Measurements from ENCODE around the gene VN1R4.
"Not testable (repeated sequence)": the region's sequence is repeated elsewhere in the genome, so short reads cannot be mapped to it uniquely, and the experiment has no call there.

The VN1R4 gene

DNA sequence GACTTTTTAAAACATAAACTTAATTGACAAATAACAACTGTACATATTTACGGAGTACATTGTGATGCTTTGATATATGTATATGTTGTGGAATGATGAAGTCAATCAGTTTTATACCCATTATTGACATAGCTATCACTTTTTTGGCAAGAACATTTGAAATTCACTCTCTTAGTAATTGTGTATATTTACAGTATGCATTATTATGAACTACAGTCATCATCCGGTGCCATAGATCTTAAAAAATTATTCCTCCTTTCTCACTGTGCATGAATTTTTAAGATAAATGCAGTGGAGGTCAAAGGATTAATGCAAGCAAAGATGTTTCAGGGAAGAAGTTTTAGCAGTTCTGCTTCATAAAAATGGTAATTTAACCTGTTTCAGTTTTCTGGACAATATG is 8.0 kb upstream of the VN1R4 start:
- H3K4me3 ChIP-seq (ENCODE audit: low read depth, low read length): no peak overlapping the region
- TF ChIP-seq CTCF (IDR thresholded peaks at IDR 0.05; ENCODE audit: low read depth, low read length): no peak

GRCh38 chr19:53272044-53272443 is 4.5 kb upstream of the VN1R4 start:
- TF ChIP-seq CTCF (IDR thresholded peaks at IDR 0.05; ENCODE audit: low read depth, low read length): no peak
- H3K4me3 ChIP-seq (ENCODE audit: low read depth, low read length): no peak overlapping the region

DNA sequence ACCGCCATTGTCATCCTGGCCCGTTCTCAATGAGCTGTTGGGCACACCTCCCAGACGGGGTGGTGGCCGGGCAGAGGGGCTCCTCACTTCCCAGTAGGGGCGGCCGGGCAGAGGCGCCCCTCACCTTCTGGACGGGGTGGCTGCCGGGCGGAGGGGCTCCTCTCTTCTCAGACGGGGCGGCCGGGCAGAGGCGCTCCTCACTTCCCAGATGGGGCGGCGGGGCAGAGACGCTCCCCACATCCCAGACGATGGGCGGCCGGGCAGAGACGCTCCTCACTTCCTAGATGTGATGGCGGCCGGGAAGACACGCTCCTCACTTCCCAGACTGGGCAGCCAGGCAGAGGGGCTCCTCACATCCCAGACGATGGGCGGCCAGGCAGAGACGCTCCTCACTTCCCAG is 2.3 kb upstream of the VN1R4 start:
- H3K4me3 ChIP-seq (ENCODE audit: low read depth, low read length): not testable (repeated sequence)

DNA sequence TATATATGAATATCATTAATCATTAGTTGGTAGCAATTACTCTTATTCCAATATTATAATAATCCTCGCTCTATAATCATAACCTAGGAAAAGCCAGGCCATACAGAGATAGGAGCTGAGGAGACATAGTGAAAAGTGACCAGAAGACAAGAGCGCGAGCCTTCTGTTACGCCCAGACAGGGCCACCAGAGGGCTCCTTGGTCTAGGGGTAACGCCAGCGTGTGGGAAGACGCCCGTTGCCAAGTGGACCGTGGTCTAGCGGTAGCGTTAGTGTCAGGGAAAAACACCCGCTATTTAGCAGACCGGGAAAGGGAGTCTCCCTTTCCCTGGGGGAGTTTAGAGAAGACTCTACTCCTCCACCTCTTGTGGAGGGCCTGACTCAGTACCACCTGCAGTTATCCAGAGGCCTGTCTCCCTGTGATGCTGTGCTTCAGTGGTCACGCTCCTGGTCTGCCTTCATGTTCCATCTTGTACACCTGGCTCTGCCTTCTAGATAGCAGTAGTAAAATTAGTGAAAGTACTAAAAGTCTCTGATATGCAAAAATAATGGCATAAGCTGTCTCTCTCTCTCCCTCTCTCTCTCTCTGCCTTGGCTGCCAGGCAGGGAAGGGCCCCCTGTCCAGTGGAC is 9.7 kb downstream of the VN1R4 start, which contains the start of gene VN1R2:
Gene VN1R2 (plus strand): TSS at position 578 of the 628 bp plus-strand sequence. CDS start 84 bp downstream, outside the sequence.
- H3K4me3 ChIP-seq (ENCODE audit: low read depth, low read length): not testable (repeated sequence)

- TF ChIP-seq CTCF (IDR thresholded peaks at IDR 0.05; ENCODE audit: low read depth, low read length): no peak
- H3K4me3 ChIP-seq (ENCODE audit: low read depth, low read length): peak within 1 kb of the TSS; percentile 63
Observed at GRCh38 chr19:53254411-53255341, 12.8 kb downstream of the VN1R4 start, which contains the start of gene ZNF677. Gene ZNF677 (minus strand): TSS chr19:53254873. CDS start chr19:53251550, 3,323 bp downstream.

- no peak overlapping the region for H3K4me3 ChIP-seq (ENCODE audit: low read depth, low read length)
- TF ChIP-seq CTCF (IDR thresholded peaks at IDR 0.05; ENCODE audit: low read depth, low read length): no peak
Observed at GRCh38 chr19:53246498-53246897, 21.0 kb downstream of the VN1R4 start.

- no peak overlapping the region for H3K4me3 ChIP-seq (ENCODE audit: low read depth, low read length)
- TF ChIP-seq CTCF (IDR thresholded peaks at IDR 0.05; ENCODE audit: low read depth, low read length): no peak
Observed at GRCh38 chr19:53237114-53237777, 30.3 kb downstream of the VN1R4 start.

DNA sequence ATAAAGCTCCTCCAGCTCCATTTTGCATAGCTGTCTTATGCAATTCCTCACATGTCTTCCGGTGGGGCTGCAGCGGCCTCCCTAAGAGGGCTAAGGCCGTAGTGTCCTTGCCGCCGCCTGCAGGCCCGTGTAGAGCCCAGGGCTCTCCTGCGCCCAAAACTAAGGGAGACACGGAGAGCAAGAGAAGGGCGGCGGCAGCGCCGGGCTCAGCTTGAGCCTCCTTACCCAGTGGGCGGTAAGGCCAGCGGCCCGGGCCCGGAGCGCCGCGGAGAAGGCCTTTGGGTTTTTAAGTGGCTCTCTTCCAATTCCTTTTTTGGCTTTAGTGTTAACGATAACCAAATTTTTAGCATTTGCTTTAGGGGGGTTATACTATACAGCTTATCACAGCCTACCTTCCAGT is 42.9 kb downstream of the VN1R4 start:
- no peak for TF ChIP-seq CTCF (IDR thresholded peaks at IDR 0.05; ENCODE audit: low read depth, low read length)
- no peak overlapping the region for H3K4me3 ChIP-seq (ENCODE audit: low read depth, low read length)

- H3K4me3 ChIP-seq (ENCODE audit: low read depth, low read length): not testable (repeated sequence)
Observed at GRCh38 chr19:53222716-53223115, 44.8 kb downstream of the VN1R4 start.

All from WI38 (cell line).